ENCODE results near the gene OR10H4. TPM values are rescaled to one million over a fixed set of nuclear protein-coding genes. Genes with fewer than 3 reads are reported as not detected.

OR10H4 gene
- total and polyA plus RNA-seq, 9 of the 15 experiments (the other 6 are each of a cell fraction or from before 2014, with no cell fraction given), result not detected

DNA sequence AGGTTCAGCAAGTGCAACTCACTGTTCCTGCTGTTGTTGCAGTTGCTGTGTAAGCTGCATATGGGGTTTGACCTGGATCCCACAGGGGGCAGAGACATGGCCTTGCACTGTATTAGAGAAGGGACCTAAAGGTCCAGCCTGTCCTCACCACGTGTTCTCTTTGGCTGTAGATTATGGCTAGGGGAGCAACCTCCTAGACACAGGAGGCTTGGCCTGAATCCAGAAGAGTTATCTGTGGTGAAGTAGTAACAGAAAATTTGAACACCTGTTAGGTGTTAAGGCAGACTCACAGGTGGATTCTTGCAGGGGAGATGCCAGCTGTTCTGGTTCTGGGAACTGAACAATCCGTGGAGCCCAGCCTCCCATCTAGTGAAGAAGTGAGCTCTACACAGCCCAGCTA is 11.0 kb upstream of the OR10H4 start:
- no peak for TF ChIP-seq MEIS2 (IDR thresholded peaks at IDR 0.05; ENCODE audit: partially characterized antibody)
- no peak for TF ChIP-seq TOE1 (IDR thresholded peaks at IDR 0.05; ENCODE audit: borderline replicate concordance)
- TF ChIP-seq TOE1 (CRISPR knock-in tag; IDR thresholded peaks at IDR 0.05; ENCODE audit: borderline replicate concordance, low read depth), result no peak
- TF ChIP-seq FOXP1 (CRISPR knock-in tag; IDR thresholded peaks at IDR 0.05), result no peak
- TF ChIP-seq ZNF282 (CRISPR knock-in tag; IDR thresholded peaks at IDR 0.05), result no peak
- no peak for TF ChIP-seq TAF9B (IDR thresholded peaks at IDR 0.05; ENCODE audit: partially characterized antibody)
- no peak for TF ChIP-seq IFI16 (CRISPR knock-in tag; IDR thresholded peaks at IDR 0.05)
- TF ChIP-seq, protein P1, sequence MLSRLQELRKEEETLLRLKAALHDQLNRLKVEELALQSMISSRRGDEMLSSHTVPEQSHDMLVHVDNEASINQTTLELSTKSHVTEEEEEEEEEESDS (CRISPR knock-in tag; IDR thresholded peaks at IDR 0.05), result no peak
- Histone ChIP-seq H3K9ac (ENCODE audit: insufficient read depth in 1 of 2, low read depth in 2 of 2, low read length in 2 of 2) (no peak overlapping the region), H3K4me3 (no peak overlapping the region), H3K4me2 (ENCODE audit: insufficient read depth, low read length) (no peak overlapping the region), H3K36me3 (ENCODE audit: control insufficient read depth, insufficient read depth, low read length) (no peaks in the 10 kb centered on the region), H3K27ac (ENCODE audit: extremely low read depth, low read depth, low read length) (no peak overlapping the region), H3K79me2 (ENCODE audit: control insufficient read depth, insufficient read depth, low read length) (no peaks in the 10 kb centered on the region), H3K4me1 (replicated peaks in 1 of 2; ENCODE audit: control insufficient read depth in 2 of 2, insufficient read depth in 2 of 2, low read length in 2 of 2) (peaks cover 0 to 3% of the 10 kb centered on the region in 2 experiments; a peak in 1 of 5 replicates), H3K27me3 (ENCODE audit: control insufficient read depth in 2 of 2, insufficient read depth in 2 of 2, low read length in 2 of 2) (peaks cover 0 to 13% of the 10 kb centered on the region in 2 experiments; a peak in 2 of 5 replicates), H3K9me3 (replicated peaks; ENCODE audit: control insufficient read depth, insufficient read depth, low read depth, low read length) (no peaks in the 10 kb centered on the region), H4K20me1 (replicated peaks; ENCODE audit: control insufficient read depth, insufficient read depth, low read length) (no peaks in the 10 kb centered on the region), H3K9me1 (ENCODE audit: control insufficient read depth, insufficient read depth, low read length) (no peaks in the 10 kb centered on the region), H2AFZ (ENCODE audit: low read depth, low read length) (no peak overlapping the region)
- in situ Hi-C loops (cut with MboI) (no loop called here), intact Hi-C loops (cut with micrococcal nuclease) (no loop called here)
- ChIA-PET CTCF (ENCODE audit: low intra/inter-chr PET ratio) (no interaction called here), POLR2A (no interaction called here)
- 0% methylated on average over 2 of the region's 2 CpGs for WGBS (ENCODE audit: insufficient coverage, low coverage, missing lambda C conversion rate)
- ATAC-seq, result no peak
- FAIRE-seq, result no peak
- BruUV-seq (replicated peaks), result no TSS peak
- DNase-seq (ENCODE audit: extremely low read depth in 1 of 4, low spot score in 3 of 4), result no peak

All from K562 (cell line).